IPS DF 4.7 (cell line): ENCODE results near the gene AGK.

ENCODE experiments used
- DNase-seq: peaks from one replicate; pipeline ENCODE4 v3.0.0-alpha.2; 2013; ENCODE audit warnings: low spot score; ENCODE audit errors: extremely low read depth

Gene AGK

DNA sequence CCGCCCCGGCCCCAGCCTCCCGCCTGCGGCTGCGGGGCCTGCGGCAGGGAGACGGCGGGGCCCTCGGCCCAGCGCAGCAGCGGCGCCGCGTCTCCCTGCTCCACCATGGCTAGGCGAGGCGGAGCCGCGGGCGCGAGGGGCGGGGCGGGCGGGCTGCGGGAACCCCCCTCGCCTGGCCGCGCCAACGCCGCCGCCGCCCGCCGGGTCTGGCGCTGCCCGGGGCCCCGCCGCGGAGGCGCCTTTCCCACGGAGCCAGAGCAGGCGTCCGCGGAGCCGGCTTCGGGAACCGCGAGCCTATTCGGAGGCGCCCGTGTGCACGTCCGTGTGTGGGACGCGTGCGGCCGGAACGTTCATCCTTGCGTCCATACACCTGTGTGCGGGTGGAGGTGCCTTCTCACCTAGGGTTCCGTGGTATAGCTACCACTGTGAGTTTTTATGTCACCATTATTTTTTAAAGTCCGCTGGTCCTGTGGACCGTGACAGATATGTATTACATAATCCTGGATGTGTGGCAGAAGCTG is 150.9 kb downstream of the AGK start, which contains the start of gene DENND11:
DENND11 (minus strand) TSS at position 120 of the 521 bp plus-strand sequence; CDS start at position 107, 13 bp downstream.
- DNase-seq: no peak

DNA sequence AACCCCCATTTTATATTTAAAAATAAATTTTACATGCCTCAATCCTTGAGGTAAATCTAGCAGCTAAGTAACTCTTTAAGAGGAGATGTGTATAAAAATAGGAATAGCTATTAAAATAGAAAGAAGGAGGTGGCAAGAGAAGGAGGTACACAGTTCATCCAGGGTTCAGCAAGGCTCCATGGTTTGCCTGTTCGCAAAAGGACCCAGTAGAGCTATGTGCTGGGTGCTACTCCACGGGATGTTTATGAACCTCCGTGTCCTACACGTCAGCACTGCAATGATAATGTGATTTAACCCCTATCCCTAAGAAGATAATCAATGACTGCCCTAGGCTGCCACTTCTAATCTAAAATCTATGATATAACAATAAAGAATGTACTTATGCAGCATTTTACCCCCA is 151.7 kb downstream of the AGK start:
- DNase-seq: no peak

DNA sequence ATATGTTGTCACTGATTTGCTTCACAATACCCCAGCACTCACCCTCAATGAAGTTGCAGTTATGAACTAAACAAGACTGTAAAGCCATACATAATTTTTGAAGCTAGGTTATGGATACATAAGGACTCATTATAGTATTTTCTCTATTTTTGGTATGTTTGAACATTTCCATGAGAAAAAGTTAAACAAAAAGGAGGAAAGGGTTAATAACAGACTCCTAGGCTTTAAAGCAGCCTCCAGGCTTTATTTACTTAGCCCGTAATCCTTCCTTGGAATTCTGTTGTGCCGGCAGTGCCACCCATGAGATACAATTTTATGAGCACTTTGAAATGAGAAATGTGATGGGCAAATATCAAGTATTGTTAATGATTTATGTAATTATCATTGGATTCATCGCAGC is 152.9 kb downstream of the AGK start:
- DNase-seq: no peak

DNA sequence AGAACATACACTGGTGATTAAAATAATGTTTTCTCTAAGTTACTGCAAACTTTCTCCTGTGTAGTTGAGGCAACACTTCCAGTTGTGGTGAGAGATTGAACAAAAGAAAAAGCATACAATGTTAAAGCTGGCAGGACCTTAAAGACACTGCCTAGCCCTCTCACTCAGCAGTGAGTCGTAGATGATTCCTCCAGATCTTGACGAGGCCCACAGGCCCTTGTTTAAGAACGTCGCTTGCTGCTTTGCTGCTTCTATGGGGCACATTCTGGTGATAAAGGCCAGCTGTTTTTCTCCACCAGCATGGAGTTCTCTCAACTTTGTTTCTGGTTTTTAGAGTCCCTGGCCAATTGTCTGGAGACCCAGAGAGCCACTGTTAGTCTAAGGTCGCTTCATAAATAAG is 153.5 kb downstream of the AGK start:
- no peak for DNase-seq
